GM13976 (cell line): ENCODE data around the gene FAM210A.

Source experiments
- DNase-seq: peaks from one replicate; pipeline ENCODE4 v3.0.0; 2012; ENCODE audit warnings: low spot score
- CTCF ChIP-seq: IDR thresholded peaks from 2 replicates; pipeline ENCODE4 v1.5.1; 2012; ENCODE audit warnings: borderline replicate concordance, mild to moderate bottlenecking; ENCODE audit not compliant: insufficient read depth; ENCODE audit errors: extremely low read depth, missing control alignments, control extremely low read depth
- in situ Hi-C: fragments of 300-500 bp; cut with MboI; formaldehyde crosslinking; loops from one replicate; pipeline ENCODE4 v1.12.0; 2022; ENCODE audit warnings: low sequenced_read_pairs, mixed read lengths, inconsistent platforms; ENCODE audit not compliant: unreplicated experiment

Gene FAM210A

GRCh38 chr18:13725566-13726231 is 659 bp downstream of the FAM210A start:
- in situ Hi-C loops = no loop called here
- DNase-seq = peak; percentile 9
- TF ChIP-seq CTCF = no peak

GRCh38 chr18:13720847-13721246 is 5.5 kb downstream of the FAM210A start:
- TF ChIP-seq CTCF = no peak
- no peak for DNase-seq
- in situ Hi-C loops = no loop called here

- in situ Hi-C loops = no loop called here
- DNase-seq = no peak
- TF ChIP-seq CTCF = no peak
These were observed 6.2 kb downstream of the FAM210A start for GRCh38 chr18:13720123-13720522.

- no peak for DNase-seq
- no peak for TF ChIP-seq CTCF
- in situ Hi-C loops = no loop called here
These were observed 9.4 kb downstream of the FAM210A start for GRCh38 chr18:13716916-13717315.

- no peak for DNase-seq
- no peak for TF ChIP-seq CTCF
- in situ Hi-C loops = no loop called here
These were observed 11.0 kb downstream of the FAM210A start for GRCh38 chr18:13715330-13715729.

GRCh38 chr18:13713455-13714055 is 12.8 kb downstream of the FAM210A start:
- no peak for DNase-seq
- in situ Hi-C loops = no loop called here
- no peak for TF ChIP-seq CTCF
